HepG2 (cell line): ENCODE results near the gene SV2B. TPM values are rescaled to one million over a fixed set of nuclear protein-coding genes. Genes with fewer than 3 reads are reported as not detected.

Experiments
- ATAC-seq: fragments of 200-7000 bp; cut with Tn5 transposase; 3 replicates; pipeline ENCODE4 v1.9.1; 2020; ENCODE audit warnings: mild to moderate bottlenecking, moderate library complexity
- BruUV-seq: library from RNA; stranded (reverse); fragments of 400-500 nt; replicated peaks from 2 replicates; lab custom pipeline; 2021; lab: Mats Ljungman, UMichigan
- CTCF ChIA-PET: fragments of 300-600 bp; formaldehyde crosslinking; extraction: SDS; loops from one replicate; lab custom pipeline; 2021; ENCODE audit warnings: low total read pairs, inconsistent platforms, low intra/inter-chr PET ratio; lab: Yijun Ruan, JAX
- POLR2A ChIA-PET: fragments of 350-600 bp; sonication (Branson Sonifier 250); formaldehyde crosslinking; loops from one replicate; lab custom pipeline; 2020; ENCODE audit warnings: antibody characterized with exemption, inconsistent platforms; lab: Yijun Ruan, JAX
- DNase-seq: peaks from one replicate; pipeline ENCODE4 v3.0.0-alpha.2; 2015; ENCODE audit warnings: low spot score
- FAIRE-seq: peaks from 3 replicates; lab custom pipeline; 2011; peaks lifted over from hg19 to GRCh38; lab: Jason Lieb, UNC
- H2AFZ ChIP-seq: one replicate; pipeline ENCODE4 v1.6.1; 2011; ENCODE audit warnings: low read length, inconsistent platforms
- H3K27ac ChIP-seq: fragments of 300-600 bp; 3 replicates; pipeline ENCODE4 v1.8.0; 2011; ENCODE audit warnings: mixed run types, mild to moderate bottlenecking, mixed read lengths, low read length, inconsistent platforms; ENCODE audit not compliant: insufficient read depth; ENCODE audit errors: extremely low read length
- H3K27me3 ChIP-seq, 2 experiments: fragments of 200-600 bp in 1 of 2; 2 replicates in 1 of 2; 3 replicates in 1 of 2; pipeline versions ENCODE4 v1.6.0 to v1.8.0; 2011; ENCODE audit warnings: low read length in 2 of 2, mild to moderate bottlenecking in 2 of 2, moderate library complexity in 2 of 2, inconsistent platforms in 1 of 2; ENCODE audit not compliant: insufficient read depth in 2 of 2, control insufficient read depth in 1 of 2
- H3K36me3 ChIP-seq, 2 experiments: fragments of 200-600 bp in 1 of 2; replicated peaks in 1 of 2; 2 replicates in 1 of 2; 3 replicates in 1 of 2; pipeline versions ENCODE4 v1.5.1 to v1.8.0; 2011; ENCODE audit warnings: low read length in 2 of 2, inconsistent platforms in 1 of 2; ENCODE audit not compliant: insufficient read depth in 2 of 2, control insufficient read depth in 1 of 2
- H3K4me1 ChIP-seq: 2 replicates; pipeline ENCODE4 v1.5.1; 2012; ENCODE audit warnings: low read length, inconsistent platforms; ENCODE audit not compliant: insufficient read depth
- H3K4me2 ChIP-seq: 2 replicates; pipeline ENCODE4 v1.6.0; 2011; ENCODE audit warnings: low read depth, low read length, inconsistent platforms
- H3K4me3 ChIP-seq, 3 experiments: fragments of 200-600 bp in 1 of 3; sonication (generic), shearing (Covaris generic) in 1 of 3; replicated peaks in 1 of 3; 2 replicates each; pipeline ENCODE4 v1.5.1; 2011 to 2016; ENCODE audit warnings: low read length in 3 of 3, inconsistent platforms in 2 of 3, low read depth in 2 of 3, mild to moderate bottlenecking in 2 of 3, control low read depth in 1 of 3, mixed read lengths in 1 of 3; ENCODE audit not compliant: insufficient read depth in 1 of 3
- H3K79me2 ChIP-seq: one replicate; pipeline ENCODE4 v1.6.1; 2011; ENCODE audit warnings: low read length, inconsistent platforms; ENCODE audit not compliant: insufficient read depth
- H3K9ac ChIP-seq: 2 replicates; pipeline ENCODE4 v1.6.0; 2011; ENCODE audit warnings: mild to moderate bottlenecking, low read depth, low read length, inconsistent platforms; ENCODE audit not compliant: insufficient read depth
- H3K9me3 ChIP-seq: 2 replicates; pipeline ENCODE4 v1.5.1; 2012; ENCODE audit warnings: mild to moderate bottlenecking, low read length
- H4K20me1 ChIP-seq: 2 replicates; pipeline ENCODE4 v1.6.0; 2011; ENCODE audit warnings: inconsistent platforms, mild to moderate bottlenecking, low read length, moderate library complexity; ENCODE audit not compliant: insufficient read depth
- ADNP ChIP-seq: sonication (generic); formaldehyde crosslinking; IDR thresholded peaks from 2 replicates; pipeline ENCODE4 v1.4.0; 2020; ENCODE audit warnings: missing genetic modification reagents
- ATF7-NPFF ChIP-seq: sonication (generic); formaldehyde crosslinking; IDR thresholded peaks from 2 replicates; pipeline ENCODE4 v1.8.1; 2023; ENCODE audit warnings: mild to moderate bottlenecking, low read depth, missing genetic modification reagents, moderate library complexity
- CENPT ChIP-seq: sonication (generic); formaldehyde crosslinking; IDR thresholded peaks from 2 replicates; pipeline ENCODE4 v1.8.0; 2022; ENCODE audit warnings: low read depth, mild to moderate bottlenecking, moderate library complexity, missing genetic modification reagents
- KAT8 ChIP-seq: IDR thresholded peaks from 2 replicates; pipeline ENCODE4 v1.6.1; 2016; ENCODE audit warnings: missing genetic modification reagents, missing compliant biosample characterization
- NFYC ChIP-seq: IDR thresholded peaks from 2 replicates; pipeline ENCODE4 v1.6.1; 2016; ENCODE audit warnings: missing genetic modification reagents, missing compliant biosample characterization
- PHF21A ChIP-seq: sonication (generic); formaldehyde crosslinking; IDR thresholded peaks from 2 replicates; pipeline ENCODE4 v1.5.0; 2020; ENCODE audit warnings: mild to moderate bottlenecking, missing genetic modification reagents
- REPIN1 ChIP-seq: sonication (generic); formaldehyde crosslinking; IDR thresholded peaks from 2 replicates; pipeline ENCODE4 v1.8.0; 2022; ENCODE audit warnings: missing genetic modification reagents, low read depth, mild to moderate bottlenecking, borderline replicate concordance
- REXO4 ChIP-seq: sonication (generic); formaldehyde crosslinking; IDR thresholded peaks from 2 replicates; pipeline ENCODE4 v1.8.0; 2022; ENCODE audit warnings: missing genetic modification reagents, mild to moderate bottlenecking, borderline replicate concordance
- SIX1 ChIP-seq: sonication (generic); formaldehyde crosslinking; IDR thresholded peaks from 2 replicates; pipeline ENCODE4 v1.4.0; 2020; ENCODE audit warnings: missing genetic modification reagents, borderline replicate concordance
- TCF7 ChIP-seq: sonication (generic); IDR thresholded peaks from 2 replicates; pipeline ENCODE4 v1.6.1; 2016; ENCODE audit warnings: antibody characterized with exemption, low read depth
- ZNF839 ChIP-seq: sonication (generic); formaldehyde crosslinking; IDR thresholded peaks from 2 replicates; pipeline ENCODE4 v1.4.0; 2020; ENCODE audit warnings: missing genetic modification reagents, mild to moderate bottlenecking, borderline replicate concordance
- WGBS: methylation state at CpG from one replicate; pipeline ENCODE4 v1.1.6; 2017; ENCODE audit warnings: low lambda C conversion rate; 5-methylcytosine and 5-hydroxymethylcytosine counted together
- in situ Hi-C: cut with HindIII; loops from 2 replicates; pipeline ENCODE4 v1.10.0; 2017; ENCODE audit warnings: low pct_unique_long_range_greater_than_20kb; ENCODE audit not compliant: extremely low pct_ligation_motif_present
- intact Hi-C: fragments of 100-400 bp; cut with micrococcal nuclease; formaldehyde crosslinking; loops from one replicate; pipeline ENCODE4 v1.10.0; 2022; ENCODE audit not compliant: unreplicated experiment
- polyA plus RNA-seq, 8 experiments: library from polyadenylated mRNA; depleted of rRNA in 3 of 8; stranded (reverse) in 7 of 8; unstranded in 1 of 8; fragments of >200 nt; fragmentation: Illumina TruSeq in 4 of 8; extraction: Trizol in 4 of 8; gene quantifications; 2 replicates each; pipeline versions ENCODE4 v1.2.1 to v1.2.3, GENCODE V29; 2011 to 2016; ENCODE audit warnings: low read depth in 4 of 8, missing spikeins in 1 of 8, mixed read lengths in 1 of 8; ENCODE audit not compliant: insufficient read depth in 1 of 8
- total RNA-seq, 5 experiments: library from RNA; depleted of rRNA; stranded (reverse); fragments of >200 nt; fragmentation: Illumina TruSeq; extraction: Trizol; gene quantifications; 2 replicates each; pipeline ENCODE4 v1.2.3, GENCODE V29; 2016; ENCODE audit warnings: low read depth in 1 of 5
- TF ChIP-seq, protein P1 (sequence below): IDR thresholded peaks from 2 replicates; pipeline ENCODE4 v1.6.1; 2012; ENCODE audit warnings: low read length, improper control_type of control experiment
- TF ChIP-seq, protein P2 (sequence below): IDR thresholded peaks from 2 replicates; pipeline ENCODE4 v1.6.1; 2016; ENCODE audit warnings: mild to moderate bottlenecking, missing biosample characterization, missing genetic modification reagents
- TF ChIP-seq, protein P3 (sequence below): sonication (generic); formaldehyde crosslinking; IDR thresholded peaks from 2 replicates; pipeline ENCODE4 v1.4.0; 2020; ENCODE audit warnings: missing genetic modification reagents

The SV2B gene
- total and polyA plus RNA-seq, 2 of the 13 experiments (the other 11 are each of a cell fraction or from before 2014, with no cell fraction given), result not detected

DNA sequence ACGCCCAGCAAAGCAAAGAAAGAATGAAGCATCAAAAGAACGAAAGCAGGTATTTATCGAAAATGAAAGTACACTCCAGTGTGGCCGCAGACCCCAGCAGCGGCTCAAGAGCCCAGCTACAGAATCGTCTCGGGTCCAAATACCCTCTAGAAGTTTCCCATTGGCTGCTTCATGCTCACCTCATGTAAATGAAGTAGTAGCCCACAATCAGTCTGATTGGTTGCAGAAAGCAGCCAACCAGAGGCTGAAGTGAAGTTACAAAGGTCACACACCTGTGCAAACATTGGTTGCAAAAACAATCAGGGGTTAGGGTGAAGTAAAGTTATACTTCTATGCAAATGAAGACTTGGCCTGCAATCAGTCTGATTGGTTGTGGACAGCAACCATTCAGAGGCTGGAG, 32.0 kb downstream of the SV2B start (continued):
- TF ChIP-seq NFYC (CRISPR knock-in tag), result peak; percentile 63
- no peak for TF ChIP-seq KAT8 (CRISPR knock-in tag)
- TF ChIP-seq TCF7, result no peak

DNA sequence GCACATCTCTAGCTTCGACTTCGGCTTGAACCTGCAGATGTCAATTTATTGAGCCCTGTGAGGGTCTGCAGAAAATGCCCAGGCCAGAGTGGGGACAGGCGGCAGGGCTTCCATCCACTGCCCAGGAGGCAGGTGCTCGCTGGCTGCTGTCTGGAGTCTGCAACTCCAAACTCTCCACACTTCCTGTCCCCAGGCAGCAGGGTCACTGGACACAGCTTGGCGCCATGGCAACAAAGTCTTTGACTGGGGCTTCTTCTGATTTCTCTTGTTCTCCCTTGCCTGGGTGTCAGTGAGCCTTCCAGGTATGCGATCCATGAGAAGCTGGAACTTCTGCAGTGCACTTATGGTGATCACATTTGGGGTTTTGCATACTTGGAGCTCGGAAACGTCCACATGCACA, 33.5 kb downstream of the SV2B start:
- TF ChIP-seq REXO4 (CRISPR knock-in tag) (no peak), ZNF839 (CRISPR knock-in tag) (no peak), CENPT (CRISPR knock-in tag) (no peak), ADNP (CRISPR knock-in tag) (no peak), PHF21A (CRISPR knock-in tag) (no peak), SIX1 (CRISPR knock-in tag) (no peak), ATF7-NPFF (no peak), REPIN1 (no peak)
- TF ChIP-seq, protein P1, sequence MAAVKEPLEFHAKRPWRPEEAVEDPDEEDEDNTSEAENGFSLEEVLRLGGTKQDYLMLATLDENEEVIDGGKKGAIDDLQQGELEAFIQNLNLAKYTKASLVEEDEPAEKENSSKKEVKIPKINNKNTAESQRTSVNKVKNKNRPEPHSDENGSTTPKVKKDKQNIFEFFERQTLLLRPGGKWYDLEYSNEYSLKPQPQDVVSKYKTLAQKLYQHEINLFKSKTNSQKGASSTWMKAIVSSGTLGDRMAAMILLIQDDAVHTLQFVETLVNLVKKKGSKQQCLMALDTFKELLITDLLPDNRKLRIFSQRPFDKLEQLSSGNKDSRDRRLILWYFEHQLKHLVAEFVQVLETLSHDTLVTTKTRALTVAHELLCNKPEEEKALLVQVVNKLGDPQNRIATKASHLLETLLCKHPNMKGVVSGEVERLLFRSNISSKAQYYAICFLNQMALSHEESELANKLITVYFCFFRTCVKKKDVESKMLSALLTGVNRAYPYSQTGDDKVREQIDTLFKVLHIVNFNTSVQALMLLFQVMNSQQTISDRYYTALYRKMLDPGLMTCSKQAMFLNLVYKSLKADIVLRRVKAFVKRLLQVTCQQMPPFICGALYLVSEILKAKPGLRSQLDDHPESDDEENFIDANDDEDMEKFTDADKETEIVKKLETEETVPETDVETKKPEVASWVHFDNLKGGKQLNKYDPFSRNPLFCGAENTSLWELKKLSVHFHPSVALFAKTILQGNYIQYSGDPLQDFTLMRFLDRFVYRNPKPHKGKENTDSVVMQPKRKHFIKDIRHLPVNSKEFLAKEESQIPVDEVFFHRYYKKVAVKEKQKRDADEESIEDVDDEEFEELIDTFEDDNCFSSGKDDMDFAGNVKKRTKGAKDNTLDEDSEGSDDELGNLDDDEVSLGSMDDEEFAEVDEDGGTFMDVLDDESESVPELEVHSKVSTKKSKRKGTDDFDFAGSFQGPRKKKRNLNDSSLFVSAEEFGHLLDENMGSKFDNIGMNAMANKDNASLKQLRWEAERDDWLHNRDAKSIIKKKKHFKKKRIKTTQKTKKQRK, result no peak
- TF ChIP-seq, protein P2, sequence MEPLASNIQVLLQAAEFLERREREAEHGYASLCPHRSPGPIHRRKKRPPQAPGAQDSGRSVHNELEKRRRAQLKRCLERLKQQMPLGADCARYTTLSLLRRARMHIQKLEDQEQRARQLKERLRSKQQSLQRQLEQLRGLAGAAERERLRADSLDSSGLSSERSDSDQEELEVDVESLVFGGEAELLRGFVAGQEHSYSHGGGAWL, result no peak
- TF ChIP-seq, protein P3, sequence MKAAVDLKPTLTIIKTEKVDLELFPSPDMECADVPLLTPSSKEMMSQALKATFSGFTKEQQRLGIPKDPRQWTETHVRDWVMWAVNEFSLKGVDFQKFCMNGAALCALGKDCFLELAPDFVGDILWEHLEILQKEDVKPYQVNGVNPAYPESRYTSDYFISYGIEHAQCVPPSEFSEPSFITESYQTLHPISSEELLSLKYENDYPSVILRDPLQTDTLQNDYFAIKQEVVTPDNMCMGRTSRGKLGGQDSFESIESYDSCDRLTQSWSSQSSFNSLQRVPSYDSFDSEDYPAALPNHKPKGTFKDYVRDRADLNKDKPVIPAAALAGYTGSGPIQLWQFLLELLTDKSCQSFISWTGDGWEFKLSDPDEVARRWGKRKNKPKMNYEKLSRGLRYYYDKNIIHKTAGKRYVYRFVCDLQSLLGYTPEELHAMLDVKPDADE, result no peak
- in situ Hi-C loops, result no loop called here
- H3K36me3 ChIP-seq, result no peaks in the 10 kb centered on the region
- no peaks in the 10 kb centered on the region for H3K9me3 ChIP-seq
- no peak overlapping the region for H2AFZ ChIP-seq
- no peak overlapping the region for H3K4me3 ChIP-seq
- 31% methylated on average over 5 of the region's 8 CpGs for WGBS
- CTCF ChIA-PET, result no interaction called here
- POLR2A ChIA-PET, result no interaction called here
- ATAC-seq (no peak), DNase-seq (no peak), FAIRE-seq (no peak)
- no peak overlapping the region for H3K9ac ChIP-seq
- H3K4me2 ChIP-seq, result no peak overlapping the region
- no TSS peak for BruUV-seq
- peaks cover 0 to 13% of the 10 kb centered on the region in 2 experiments; a peak in 3 of 5 replicates for H3K27me3 ChIP-seq
- intact Hi-C loops, result no loop called here
- peaks cover 11% of the 10 kb centered on the region; the same call in 1 of the 2 replicates for H3K4me1 ChIP-seq
- H3K79me2 ChIP-seq, result no peaks in the 10 kb centered on the region
- H4K20me1 ChIP-seq, result no peaks in the 10 kb centered on the region
- no peak overlapping the region for H3K27ac ChIP-seq
